Measurements from ENCODE around the gene PACSIN1. TPM values are rescaled to one million over a fixed set of nuclear protein-coding genes. Genes with fewer than 3 reads are reported as not detected.

The PACSIN1 gene
- total RNA-seq, 4 donors from 2014 or later = 1.2 TPM; not detected in 2

DNA sequence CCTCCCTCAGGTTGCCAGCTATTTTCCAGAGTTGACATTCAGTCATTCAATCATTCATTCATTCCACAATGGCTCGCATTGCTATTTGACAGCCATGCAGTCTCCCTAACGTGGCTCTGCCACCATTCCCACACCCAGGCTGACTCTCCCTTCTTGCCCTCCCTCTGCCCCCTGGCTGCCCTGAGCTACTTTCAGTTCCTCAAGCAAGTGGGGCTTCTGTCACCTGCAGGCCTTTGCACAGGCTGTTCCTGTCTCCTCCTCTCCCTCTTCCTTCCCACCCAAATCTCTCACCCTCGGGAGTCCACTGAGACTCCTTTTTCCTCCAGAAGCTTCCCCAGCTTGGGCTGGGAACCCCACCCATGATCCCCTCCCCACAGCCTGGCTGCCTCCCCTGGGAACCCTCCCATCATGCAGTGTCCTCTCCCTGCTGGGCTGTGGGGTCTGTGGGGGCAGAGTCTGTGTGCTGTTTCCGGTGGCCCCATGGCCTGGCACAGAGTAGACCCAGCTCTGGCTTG is 2.6 kb downstream of the PACSIN1 start:
- H3K4me1 ChIP-seq = peaks cover 0 to 13% (median 8%) of the 10 kb centered on the region in 3 donors
- no peak for TF ChIP-seq POLR2A (IDR thresholded peaks at IDR 0.05)
- TF ChIP-seq, protein P1, sequence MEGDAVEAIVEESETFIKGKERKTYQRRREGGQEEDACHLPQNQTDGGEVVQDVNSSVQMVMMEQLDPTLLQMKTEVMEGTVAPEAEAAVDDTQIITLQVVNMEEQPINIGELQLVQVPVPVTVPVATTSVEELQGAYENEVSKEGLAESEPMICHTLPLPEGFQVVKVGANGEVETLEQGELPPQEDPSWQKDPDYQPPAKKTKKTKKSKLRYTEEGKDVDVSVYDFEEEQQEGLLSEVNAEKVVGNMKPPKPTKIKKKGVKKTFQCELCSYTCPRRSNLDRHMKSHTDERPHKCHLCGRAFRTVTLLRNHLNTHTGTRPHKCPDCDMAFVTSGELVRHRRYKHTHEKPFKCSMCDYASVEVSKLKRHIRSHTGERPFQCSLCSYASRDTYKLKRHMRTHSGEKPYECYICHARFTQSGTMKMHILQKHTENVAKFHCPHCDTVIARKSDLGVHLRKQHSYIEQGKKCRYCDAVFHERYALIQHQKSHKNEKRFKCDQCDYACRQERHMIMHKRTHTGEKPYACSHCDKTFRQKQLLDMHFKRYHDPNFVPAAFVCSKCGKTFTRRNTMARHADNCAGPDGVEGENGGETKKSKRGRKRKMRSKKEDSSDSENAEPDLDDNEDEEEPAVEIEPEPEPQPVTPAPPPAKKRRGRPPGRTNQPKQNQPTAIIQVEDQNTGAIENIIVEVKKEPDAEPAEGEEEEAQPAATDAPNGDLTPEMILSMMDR (IDR thresholded peaks at IDR 0.05) = no peak
- WGBS, 2 donors (ENCODE audit: low coverage in 1 of 2) = 83 to 91% methylated on average over 2 to 4 of the region's 4 CpGs
- ATAC-seq = no peak
- peaks cover 38% of the 10 kb centered on the region for H3K27me3 ChIP-seq
- no peak overlapping the region for H3K27ac ChIP-seq
- no peak overlapping the region for H3K4me3 ChIP-seq
- H3K9me3 ChIP-seq = peaks cover 0 to 2% (median 0%) of the 10 kb centered on the region in 3 donors
- H3K36me3 ChIP-seq = no peaks in the 10 kb centered on the region

DNA sequence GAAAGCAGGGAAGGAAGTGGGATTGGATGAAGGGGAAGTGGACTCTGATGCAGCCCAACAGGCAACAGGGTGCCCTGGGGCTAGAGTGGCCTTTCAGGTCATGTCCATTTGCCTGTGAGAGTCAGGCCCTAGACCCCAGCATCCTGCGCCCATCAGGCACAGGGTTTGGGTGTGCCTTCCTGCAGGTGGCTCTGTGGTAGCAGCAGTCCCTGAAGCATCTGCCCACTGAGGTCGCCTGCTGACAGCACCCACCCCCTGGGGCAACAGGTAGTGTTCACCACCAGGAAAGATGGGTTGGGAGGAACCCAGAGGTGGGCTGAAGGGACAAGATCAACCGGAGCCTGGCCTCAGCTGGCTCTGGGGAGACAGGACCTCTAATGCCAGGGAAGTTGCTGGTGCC is 3.6 kb downstream of the PACSIN1 start:
- no CpG with 5 or more reads among the region's 3 CpGs for WGBS, 2 donors (ENCODE audit: low coverage in 1 of 2)
- TF ChIP-seq EP300 (IDR thresholded peaks at IDR 0.05) (no peak), POLR2A (IDR thresholded peaks at IDR 0.05) (no peak), POLR2AphosphoS5 (IDR thresholded peaks at IDR 0.05) (no peak)
- TF ChIP-seq, protein P1 (IDR thresholded peaks at IDR 0.05) = no peak
- Histone ChIP-seq H3K27ac (no peak overlapping the region), H3K9me3 (peaks cover 0 to 13% (median 0%) of the 10 kb centered on the region in 3 donors), H3K27me3 (peaks cover 27% of the 10 kb centered on the region), H3K4me3 (no peak overlapping the region), H3K4me1 (peaks cover 0 to 13% (median 8%) of the 10 kb centered on the region in 3 donors), H3K36me3 (no peaks in the 10 kb centered on the region)
- ATAC-seq = no peak

GRCh38 chr6:34472425-34472824 is 6.5 kb downstream of the PACSIN1 start:
- no peak for ATAC-seq
- no peaks in the 10 kb centered on the region for H3K36me3 ChIP-seq
- H3K4me1 ChIP-seq = no peaks in the 10 kb centered on the region
- H3K27ac ChIP-seq = no peak overlapping the region
- peaks cover 4% of the 10 kb centered on the region for H3K27me3 ChIP-seq
- peaks cover 0 to 13% (median 0%) of the 10 kb centered on the region in 3 donors for H3K9me3 ChIP-seq
- TF ChIP-seq, protein P1 (IDR thresholded peaks at IDR 0.05) = no peak
- TF ChIP-seq EP300 (IDR thresholded peaks at IDR 0.05) (no peak), POLR2AphosphoS5 (IDR thresholded peaks at IDR 0.05) (no peak), POLR2A (IDR thresholded peaks at IDR 0.05) (no peak)
- no peak overlapping the region for H3K4me3 ChIP-seq
- 85 to 89% methylated on average over 4 to 5 of the region's 5 CpGs for WGBS, 2 donors (ENCODE audit: low coverage in 1 of 2)

- H3K36me3 ChIP-seq = no peaks in the 10 kb centered on the region
- H3K27ac ChIP-seq = no peak overlapping the region
- H3K9me3 ChIP-seq = peaks cover 0 to 13% (median 0%) of the 10 kb centered on the region in 3 donors
- no peak for ATAC-seq
- H3K4me3 ChIP-seq = no peak overlapping the region
- WGBS, 2 donors (ENCODE audit: low coverage in 1 of 2) = 80 to 83% methylated on average over 1 of the region's 1 CpG
- H3K4me1 ChIP-seq = no peaks in the 10 kb centered on the region
- TF ChIP-seq EP300 (IDR thresholded peaks at IDR 0.05) = no peak
- no peak for TF ChIP-seq POLR2AphosphoS5 (IDR thresholded peaks at IDR 0.05)
- no peak for TF ChIP-seq POLR2A (IDR thresholded peaks at IDR 0.05)
- TF ChIP-seq, protein P1 (IDR thresholded peaks at IDR 0.05) = no peak
- peaks cover 4% of the 10 kb centered on the region for H3K27me3 ChIP-seq
Observed at GRCh38 chr6:34473967-34474366, 8.1 kb downstream of the PACSIN1 start.

- peaks cover 0 to 13% (median 0%) of the 10 kb centered on the region in 3 donors for H3K9me3 ChIP-seq
- no peaks in the 10 kb centered on the region for H3K36me3 ChIP-seq
- WGBS, 2 donors (ENCODE audit: low coverage in 1 of 2) = 71 to 78% methylated on average over 1 to 2 of the region's 2 CpGs
- TF ChIP-seq, protein P1 (IDR thresholded peaks at IDR 0.05) = no peak
- TF ChIP-seq EP300 (IDR thresholded peaks at IDR 0.05) (no peak), POLR2AphosphoS5 (IDR thresholded peaks at IDR 0.05) (no peak), POLR2A (IDR thresholded peaks at IDR 0.05) (no peak)
- no peak overlapping the region for H3K27ac ChIP-seq
- H3K4me3 ChIP-seq = no peak overlapping the region
- H3K27me3 ChIP-seq = peaks cover 4% of the 10 kb centered on the region
- ATAC-seq = no peak
- no peaks in the 10 kb centered on the region for H3K4me1 ChIP-seq
Observed at GRCh38 chr6:34474754-34475153, 8.9 kb downstream of the PACSIN1 start.
